D721Med (cell line): ENCODE measurements around the gene ROBO1.
"Not testable (repeated sequence)": the region's sequence is repeated elsewhere in the genome, so short reads cannot be mapped to it uniquely, and the experiment has no call there.

Experiments
- DNase-seq: peaks from one replicate; pipeline ENCODE4 v3.0.0; 2011; ENCODE audit warnings: low spot score; ENCODE audit not compliant: insufficient read length
- FAIRE-seq: peaks from 2 replicates; lab custom pipeline; 2011; peaks lifted over from hg19 to GRCh38; lab: Jason Lieb, UNC
- TF ChIP-seq, protein P1 (sequence below): IDR thresholded peaks from 2 replicates; pipeline ENCODE4 v1.5.1; 2012; ENCODE audit warnings: mild to moderate bottlenecking, control low read depth; ENCODE audit not compliant: insufficient read depth; ENCODE audit errors: missing control alignments

The ROBO1 gene

GRCh38 chr3:79341961-79342360, 425.8 kb downstream of the ROBO1 start:
- DNase-seq (no peak), FAIRE-seq (peak; percentile 32)
- TF ChIP-seq, protein P1, sequence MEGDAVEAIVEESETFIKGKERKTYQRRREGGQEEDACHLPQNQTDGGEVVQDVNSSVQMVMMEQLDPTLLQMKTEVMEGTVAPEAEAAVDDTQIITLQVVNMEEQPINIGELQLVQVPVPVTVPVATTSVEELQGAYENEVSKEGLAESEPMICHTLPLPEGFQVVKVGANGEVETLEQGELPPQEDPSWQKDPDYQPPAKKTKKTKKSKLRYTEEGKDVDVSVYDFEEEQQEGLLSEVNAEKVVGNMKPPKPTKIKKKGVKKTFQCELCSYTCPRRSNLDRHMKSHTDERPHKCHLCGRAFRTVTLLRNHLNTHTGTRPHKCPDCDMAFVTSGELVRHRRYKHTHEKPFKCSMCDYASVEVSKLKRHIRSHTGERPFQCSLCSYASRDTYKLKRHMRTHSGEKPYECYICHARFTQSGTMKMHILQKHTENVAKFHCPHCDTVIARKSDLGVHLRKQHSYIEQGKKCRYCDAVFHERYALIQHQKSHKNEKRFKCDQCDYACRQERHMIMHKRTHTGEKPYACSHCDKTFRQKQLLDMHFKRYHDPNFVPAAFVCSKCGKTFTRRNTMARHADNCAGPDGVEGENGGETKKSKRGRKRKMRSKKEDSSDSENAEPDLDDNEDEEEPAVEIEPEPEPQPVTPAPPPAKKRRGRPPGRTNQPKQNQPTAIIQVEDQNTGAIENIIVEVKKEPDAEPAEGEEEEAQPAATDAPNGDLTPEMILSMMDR = no peak

DNA sequence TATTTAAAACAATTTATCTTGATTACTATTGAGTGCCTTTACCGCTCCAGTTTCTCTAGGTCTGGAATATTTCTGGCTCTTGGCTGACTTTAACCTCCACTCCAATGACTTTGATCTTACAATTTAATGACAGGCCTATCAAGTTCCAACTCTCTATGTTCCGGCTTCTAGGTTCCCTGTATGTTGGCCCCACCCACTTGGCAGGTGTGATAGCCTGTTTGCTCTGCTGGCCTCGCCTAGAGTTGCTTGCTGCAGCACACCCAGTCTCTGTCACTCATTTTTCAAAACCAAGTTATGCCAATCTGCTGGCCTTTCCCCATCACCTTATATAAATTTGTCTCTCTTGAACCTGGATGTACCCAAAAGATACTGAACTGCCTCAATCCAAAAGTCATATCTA, 428.0 kb downstream of the ROBO1 start:
- TF ChIP-seq, protein P1 = no peak
- no peak for DNase-seq
- no peak for FAIRE-seq

DNA sequence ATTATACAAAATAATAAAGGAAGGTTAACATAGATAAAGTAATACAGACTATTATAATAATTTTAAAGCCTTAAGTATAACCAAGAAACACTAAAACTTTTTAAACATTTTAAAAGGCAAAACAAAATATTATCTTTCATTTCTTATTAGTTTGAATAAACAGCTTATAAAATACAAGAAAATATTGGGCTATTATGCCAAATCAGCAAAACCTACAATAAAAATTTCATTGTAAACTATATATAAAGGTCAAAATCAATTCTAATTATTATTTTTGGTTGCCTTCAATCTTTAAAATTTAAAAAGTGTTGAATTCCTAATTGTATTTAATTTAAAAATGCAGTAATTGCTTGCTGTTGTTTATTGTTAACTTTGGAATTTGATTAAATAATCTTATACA, 430.0 kb downstream of the ROBO1 start:
- DNase-seq (no peak), FAIRE-seq (no peak)
- TF ChIP-seq, protein P1 = no peak

DNA sequence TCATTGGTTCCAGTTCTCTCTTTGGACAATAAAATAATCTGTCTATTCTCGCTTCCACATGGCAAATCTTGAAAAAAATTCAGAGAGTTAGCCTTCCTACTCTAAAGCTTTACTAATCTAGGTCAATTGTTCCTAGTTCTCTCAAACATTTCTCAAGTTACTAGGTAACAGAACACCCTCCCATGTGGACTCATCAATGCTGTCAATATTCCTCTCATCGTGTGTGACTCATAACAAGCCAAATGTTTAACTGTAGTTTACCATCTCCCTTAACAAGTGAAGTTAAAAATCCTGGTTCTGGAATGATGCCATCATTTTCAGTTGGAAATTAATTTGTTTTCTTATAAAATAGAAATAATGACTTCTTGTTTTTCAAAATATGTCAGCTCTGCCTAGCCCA, 438.6 kb downstream of the ROBO1 start:
- DNase-seq (no peak), FAIRE-seq (no peak)
- TF ChIP-seq, protein P1 = no peak

DNA sequence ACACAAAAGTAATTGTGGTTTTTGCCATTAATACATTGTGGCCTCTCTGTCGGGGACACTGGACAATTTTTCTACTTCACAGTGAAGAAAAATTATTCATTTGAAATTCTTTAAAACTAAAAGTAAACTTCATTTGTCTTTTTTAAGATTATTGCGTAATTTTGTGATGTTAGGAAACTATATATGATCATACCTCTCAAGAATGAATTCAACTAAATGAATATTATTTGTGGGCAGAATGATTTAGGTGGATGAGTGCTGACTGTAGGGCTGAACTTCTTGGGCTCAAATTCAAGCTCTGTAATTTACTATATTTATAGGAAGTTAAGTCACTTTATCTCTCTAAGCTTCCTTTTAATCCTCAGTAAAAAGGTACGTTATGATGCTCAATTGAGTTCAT, 441.2 kb downstream of the ROBO1 start:
- DNase-seq (no peak), FAIRE-seq (no peak)
- TF ChIP-seq, protein P1 = no peak

DNA sequence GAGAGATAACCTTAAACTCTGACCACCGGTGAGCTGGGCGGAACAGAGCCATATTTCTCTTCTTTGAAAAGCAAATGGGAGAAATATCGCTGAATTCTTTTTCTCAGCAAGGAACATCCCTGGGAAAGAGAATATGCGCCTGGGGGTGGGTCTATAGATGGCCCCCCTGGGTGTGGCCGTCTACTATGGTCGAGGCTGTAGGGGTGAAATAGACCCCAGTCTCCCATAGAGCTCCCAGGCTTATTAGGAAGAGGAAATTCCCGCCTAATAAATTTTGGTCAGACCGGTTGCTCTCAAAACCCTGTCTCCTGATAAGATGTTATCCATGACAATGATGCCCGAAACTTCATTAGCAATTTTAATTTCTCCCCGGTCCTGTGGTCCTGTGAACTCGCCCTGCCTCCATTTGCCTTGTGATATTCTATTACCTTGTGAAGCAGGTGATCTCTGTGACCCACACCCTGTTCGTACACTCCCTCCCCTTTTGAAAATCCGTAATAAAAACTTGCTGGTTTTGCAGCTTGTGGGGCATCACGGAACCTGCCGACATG, 441.9 kb downstream of the ROBO1 start:
- not testable (repeated sequence) for FAIRE-seq, DNase-seq

DNA sequence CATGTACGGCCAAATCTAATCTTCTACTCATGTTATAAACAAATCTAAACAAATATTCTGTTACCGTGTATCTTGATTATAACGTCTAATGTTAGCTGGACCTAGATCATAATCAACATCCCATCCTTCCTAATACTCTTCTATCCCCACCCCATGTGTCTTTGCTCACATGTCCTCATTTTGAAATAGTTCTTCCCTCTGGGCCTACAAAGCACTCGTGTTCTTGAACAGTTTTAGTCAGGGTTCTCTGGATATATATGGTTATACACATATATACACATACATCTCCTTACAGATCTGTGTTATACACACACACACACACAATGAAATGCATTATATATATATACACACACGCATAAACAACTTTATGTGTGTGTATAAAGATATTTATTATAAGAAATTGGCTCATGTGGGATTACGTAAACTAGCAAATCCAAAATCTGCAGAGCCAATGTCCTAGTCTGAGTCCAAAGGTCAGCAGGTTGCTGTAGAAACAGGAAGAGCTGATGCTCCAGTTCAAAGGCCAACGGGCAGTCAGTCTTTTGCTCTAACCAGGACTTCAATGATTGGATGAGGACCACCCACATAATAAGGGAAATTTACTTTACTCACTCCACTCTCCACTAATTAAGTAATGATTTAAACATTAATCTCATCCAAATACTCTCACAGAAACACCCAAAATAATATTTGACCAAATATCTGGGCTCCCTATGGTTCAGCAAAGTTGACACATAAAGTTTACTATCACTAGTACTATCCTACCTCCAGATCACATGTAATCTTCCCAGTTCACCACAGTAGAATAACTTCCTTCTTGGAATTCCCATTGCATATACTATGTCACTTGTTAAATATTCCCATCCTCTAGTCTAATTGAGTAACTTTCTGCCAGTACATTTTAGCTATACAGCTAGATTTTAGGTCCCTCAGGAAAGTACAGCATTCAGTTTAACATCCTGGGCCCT, 450.0 kb downstream of the ROBO1 start:
- TF ChIP-seq, protein P1 = no peak
- DNase-seq (no peak), FAIRE-seq (no peak)
